IMR-90 (cell line): ENCODE measurements around the gene CDK10.

Source experiments
- MAFK ChIP-seq: IDR thresholded peaks from 2 replicates; pipeline ENCODE4 v1.6.1; 2012; ENCODE audit warnings: low read depth, low read length, improper control_type of control experiment
- MXI1 ChIP-seq: IDR thresholded peaks from 2 replicates; pipeline ENCODE4 v1.6.1; 2012; ENCODE audit warnings: low read depth, mild to moderate bottlenecking, low read length, moderate library complexity, borderline replicate concordance
- NFE2L2 ChIP-seq: fragments of 150-350 bp; IDR thresholded peaks from 2 replicates; pipeline ENCODE4 v1.6.1; 2016; ENCODE audit warnings: low read depth, mild to moderate bottlenecking, low read length
- RAD21 ChIP-seq: IDR thresholded peaks from 2 replicates; pipeline ENCODE4 v1.6.1; 2012; ENCODE audit warnings: low read length, improper control_type of control experiment
- TF ChIP-seq, protein P1 (sequence below): conservative IDR thresholded peaks from 2 replicates; pipeline ENCODE4 v1.5.1; 2012; ENCODE audit warnings: mild to moderate bottlenecking, low read depth, low read length, improper control_type of control experiment
- TF ChIP-seq, protein P2 (sequence below): fragments of 150-350 bp; IDR thresholded peaks from 2 replicates; pipeline ENCODE4 v1.6.1; 2017; ENCODE audit warnings: mild to moderate bottlenecking, antibody characterized with exemption, low read length, low read depth

DNA sequence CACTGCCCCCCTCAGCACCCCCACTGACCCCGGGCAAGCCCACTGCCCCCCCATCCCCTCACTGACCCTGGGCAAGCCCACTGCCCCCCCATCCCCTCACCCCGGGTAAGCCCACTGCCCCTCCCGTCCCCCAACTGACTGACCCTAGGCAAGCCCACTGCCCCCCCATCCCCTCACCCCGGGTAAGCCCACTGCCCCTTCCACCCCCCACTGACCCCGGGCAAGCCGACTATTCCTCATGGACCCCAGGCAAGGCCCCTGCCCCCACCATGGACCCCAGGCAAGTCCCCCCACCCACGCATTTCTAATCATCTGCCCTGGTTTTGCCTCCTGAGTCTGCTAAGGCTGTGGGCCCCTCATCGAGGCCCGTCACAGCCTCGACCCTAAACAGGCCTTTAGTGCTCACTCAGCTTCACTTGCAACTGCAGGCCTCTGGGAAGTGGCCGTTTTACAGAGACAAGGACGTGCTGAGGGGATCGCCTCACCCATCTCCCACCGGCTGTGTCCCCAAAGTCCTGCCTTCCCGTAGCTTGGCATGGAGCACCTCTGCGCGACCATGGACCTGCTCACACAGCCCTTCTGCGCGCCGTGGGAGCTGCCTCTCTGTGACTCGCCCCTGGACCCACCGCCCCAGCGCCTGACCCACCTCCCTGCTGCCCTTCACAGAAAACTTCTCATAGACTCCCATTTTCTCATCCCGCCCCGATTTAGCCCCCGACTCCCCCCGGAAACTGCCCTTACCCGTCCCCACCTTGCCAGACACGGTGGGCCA lies 30.6 kb downstream of the CDK10 start:
- TF ChIP-seq, protein P1, sequence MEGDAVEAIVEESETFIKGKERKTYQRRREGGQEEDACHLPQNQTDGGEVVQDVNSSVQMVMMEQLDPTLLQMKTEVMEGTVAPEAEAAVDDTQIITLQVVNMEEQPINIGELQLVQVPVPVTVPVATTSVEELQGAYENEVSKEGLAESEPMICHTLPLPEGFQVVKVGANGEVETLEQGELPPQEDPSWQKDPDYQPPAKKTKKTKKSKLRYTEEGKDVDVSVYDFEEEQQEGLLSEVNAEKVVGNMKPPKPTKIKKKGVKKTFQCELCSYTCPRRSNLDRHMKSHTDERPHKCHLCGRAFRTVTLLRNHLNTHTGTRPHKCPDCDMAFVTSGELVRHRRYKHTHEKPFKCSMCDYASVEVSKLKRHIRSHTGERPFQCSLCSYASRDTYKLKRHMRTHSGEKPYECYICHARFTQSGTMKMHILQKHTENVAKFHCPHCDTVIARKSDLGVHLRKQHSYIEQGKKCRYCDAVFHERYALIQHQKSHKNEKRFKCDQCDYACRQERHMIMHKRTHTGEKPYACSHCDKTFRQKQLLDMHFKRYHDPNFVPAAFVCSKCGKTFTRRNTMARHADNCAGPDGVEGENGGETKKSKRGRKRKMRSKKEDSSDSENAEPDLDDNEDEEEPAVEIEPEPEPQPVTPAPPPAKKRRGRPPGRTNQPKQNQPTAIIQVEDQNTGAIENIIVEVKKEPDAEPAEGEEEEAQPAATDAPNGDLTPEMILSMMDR, result no peak
- TF ChIP-seq NFE2L2 (no peak), RAD21 (no peak), MXI1 (no peak), MAFK (no peak)
- TF ChIP-seq, protein P2, sequence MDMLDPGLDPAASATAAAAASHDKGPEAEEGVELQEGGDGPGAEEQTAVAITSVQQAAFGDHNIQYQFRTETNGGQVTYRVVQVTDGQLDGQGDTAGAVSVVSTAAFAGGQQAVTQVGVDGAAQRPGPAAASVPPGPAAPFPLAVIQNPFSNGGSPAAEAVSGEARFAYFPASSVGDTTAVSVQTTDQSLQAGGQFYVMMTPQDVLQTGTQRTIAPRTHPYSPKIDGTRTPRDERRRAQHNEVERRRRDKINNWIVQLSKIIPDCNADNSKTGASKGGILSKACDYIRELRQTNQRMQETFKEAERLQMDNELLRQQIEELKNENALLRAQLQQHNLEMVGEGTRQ, result no peak
